ENCODE measurements around the gene STIM2.

STIM2 gene

DNA sequence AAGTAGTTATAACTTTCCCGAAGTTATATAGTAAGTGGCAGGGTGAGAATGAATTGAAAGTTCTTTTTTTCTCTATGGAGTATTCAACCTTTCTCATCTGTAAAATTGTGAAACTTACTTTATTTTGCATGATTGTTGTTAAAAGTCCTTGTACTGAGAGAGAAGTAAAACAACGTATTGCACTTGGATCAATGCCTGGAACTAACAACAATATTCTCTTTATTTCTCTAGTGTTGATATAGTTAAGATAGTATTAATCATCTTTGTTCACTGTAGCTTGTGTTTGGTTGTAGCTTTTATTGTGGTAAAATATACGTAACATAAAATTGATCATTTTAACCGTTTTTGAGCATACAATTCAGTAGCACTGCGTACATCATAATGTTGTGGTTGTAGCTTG is 48.7 kb downstream of the STIM2 start:
- H2AFZ ChIP-seq (ENCODE audit: low read length) = no peak overlapping the region
- no peaks in the 10 kb centered on the region; the same call in 1 of the 2 replicates for H3F3A ChIP-seq (ENCODE audit: low read depth)
- no peaks in the 10 kb centered on the region for H3K9me3 ChIP-seq (ENCODE audit: insufficient read depth, low read depth, low read length)
- peaks cover 10% of the 10 kb centered on the region for H3K4me1 ChIP-seq (ENCODE audit: insufficient read depth, low read length, poor library complexity, severe bottlenecking)
- H3K9ac ChIP-seq (ENCODE audit: low read depth, low read length, poor library complexity, severe bottlenecking) = no peak overlapping the region
- no peak overlapping the region for H3K4me2 ChIP-seq (ENCODE audit: low read depth, low read length, poor library complexity, severe bottlenecking)
- no peaks in the 10 kb centered on the region for H3K27me3 ChIP-seq (ENCODE audit: insufficient read depth, low read length, poor library complexity, severe bottlenecking)
- H4K20me1 ChIP-seq (ENCODE audit: insufficient read depth, low read length, poor library complexity, severe bottlenecking) = no peaks in the 10 kb centered on the region
- no peaks in the 10 kb centered on the region for H3K9me2 ChIP-seq (replicated peaks; ENCODE audit: low read depth, low read length)
- no peaks in the 10 kb centered on the region for H3K36me3 ChIP-seq (ENCODE audit: insufficient read depth, low read length)
- no peak overlapping the region for H3K4me3 ChIP-seq (ENCODE audit: low read length, poor library complexity, severe bottlenecking)
- H3K79me2 ChIP-seq (ENCODE audit: insufficient read depth, low read length) = peaks cover 24% of the 10 kb centered on the region
- TF ChIP-seq EZH2phosphoT487 (IDR thresholded peaks at IDR 0.05; ENCODE audit: borderline replicate concordance) = no peak
- TF ChIP-seq, protein P1, sequence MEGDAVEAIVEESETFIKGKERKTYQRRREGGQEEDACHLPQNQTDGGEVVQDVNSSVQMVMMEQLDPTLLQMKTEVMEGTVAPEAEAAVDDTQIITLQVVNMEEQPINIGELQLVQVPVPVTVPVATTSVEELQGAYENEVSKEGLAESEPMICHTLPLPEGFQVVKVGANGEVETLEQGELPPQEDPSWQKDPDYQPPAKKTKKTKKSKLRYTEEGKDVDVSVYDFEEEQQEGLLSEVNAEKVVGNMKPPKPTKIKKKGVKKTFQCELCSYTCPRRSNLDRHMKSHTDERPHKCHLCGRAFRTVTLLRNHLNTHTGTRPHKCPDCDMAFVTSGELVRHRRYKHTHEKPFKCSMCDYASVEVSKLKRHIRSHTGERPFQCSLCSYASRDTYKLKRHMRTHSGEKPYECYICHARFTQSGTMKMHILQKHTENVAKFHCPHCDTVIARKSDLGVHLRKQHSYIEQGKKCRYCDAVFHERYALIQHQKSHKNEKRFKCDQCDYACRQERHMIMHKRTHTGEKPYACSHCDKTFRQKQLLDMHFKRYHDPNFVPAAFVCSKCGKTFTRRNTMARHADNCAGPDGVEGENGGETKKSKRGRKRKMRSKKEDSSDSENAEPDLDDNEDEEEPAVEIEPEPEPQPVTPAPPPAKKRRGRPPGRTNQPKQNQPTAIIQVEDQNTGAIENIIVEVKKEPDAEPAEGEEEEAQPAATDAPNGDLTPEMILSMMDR (conservative IDR thresholded peaks at IDR 0.05; ENCODE audit: low read length) = no peak

DNA sequence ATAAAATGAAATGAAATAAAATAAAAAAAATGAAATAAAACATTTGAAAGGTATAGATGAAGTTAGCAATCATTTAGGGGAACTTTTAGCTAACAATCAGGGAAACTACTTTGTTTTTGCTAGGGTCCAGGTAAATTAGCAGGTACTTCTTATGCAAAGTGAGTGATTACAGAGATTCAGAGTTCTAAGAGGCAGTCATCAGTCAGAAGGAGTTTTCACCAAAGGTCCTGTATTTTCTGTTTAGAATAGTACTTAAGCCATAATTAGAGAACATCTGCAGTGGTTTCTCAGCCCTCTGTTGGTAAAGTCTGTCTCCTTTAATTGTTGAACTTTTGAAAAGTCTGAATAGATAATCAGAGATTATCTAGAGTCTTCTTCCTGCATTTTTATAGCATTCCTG is 50.6 kb downstream of the STIM2 start:
- Histone ChIP-seq H3K9me2 (replicated peaks; ENCODE audit: low read depth, low read length) (no peaks in the 10 kb centered on the region), H3K4me2 (ENCODE audit: low read depth, low read length, poor library complexity, severe bottlenecking) (no peak overlapping the region), H3K36me3 (ENCODE audit: insufficient read depth, low read length) (no peaks in the 10 kb centered on the region), H3K9ac (ENCODE audit: low read depth, low read length, poor library complexity, severe bottlenecking) (no peak overlapping the region), H3K9me3 (ENCODE audit: insufficient read depth, low read depth, low read length) (no peaks in the 10 kb centered on the region), H3K4me1 (ENCODE audit: insufficient read depth, low read length, poor library complexity, severe bottlenecking) (peaks cover 6% of the 10 kb centered on the region), H3K27me3 (ENCODE audit: insufficient read depth, low read length, poor library complexity, severe bottlenecking) (no peaks in the 10 kb centered on the region), H2AFZ (ENCODE audit: low read length) (no peak overlapping the region), H3K79me2 (ENCODE audit: insufficient read depth, low read length) (peaks cover 19% of the 10 kb centered on the region), H4K20me1 (ENCODE audit: insufficient read depth, low read length, poor library complexity, severe bottlenecking) (no peaks in the 10 kb centered on the region), H3F3A (ENCODE audit: low read depth) (no peaks in the 10 kb centered on the region; the same call in 1 of the 2 replicates), H3K4me3 (ENCODE audit: low read length, poor library complexity, severe bottlenecking) (no peak overlapping the region)
- TF ChIP-seq, protein P1 (conservative IDR thresholded peaks at IDR 0.05; ENCODE audit: low read length) = no peak
- no peak for TF ChIP-seq EZH2phosphoT487 (IDR thresholded peaks at IDR 0.05; ENCODE audit: borderline replicate concordance)

DNA sequence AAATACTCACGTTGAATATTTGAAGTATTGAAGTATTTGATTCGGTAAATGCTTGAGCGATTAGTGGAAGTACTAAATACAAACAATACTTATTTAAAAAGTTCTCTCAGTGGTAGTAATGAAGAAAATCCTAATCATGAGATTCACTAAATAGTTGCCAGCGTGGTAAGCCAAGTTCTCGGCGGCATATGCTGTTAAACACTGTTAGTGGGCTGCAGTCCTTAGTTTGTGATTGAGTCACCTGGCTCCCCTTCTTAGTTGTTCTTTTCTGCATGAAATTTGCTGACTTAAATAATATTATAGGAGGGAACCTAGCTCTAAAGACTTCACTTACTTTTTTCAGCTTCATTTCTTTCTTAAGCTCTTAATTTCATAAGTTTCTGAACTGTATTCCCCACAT is 51.4 kb downstream of the STIM2 start:
- no peak overlapping the region for H3K4me2 ChIP-seq (ENCODE audit: low read depth, low read length, poor library complexity, severe bottlenecking)
- no peaks in the 10 kb centered on the region for H3K36me3 ChIP-seq (ENCODE audit: insufficient read depth, low read length)
- no peaks in the 10 kb centered on the region for H3K27me3 ChIP-seq (ENCODE audit: insufficient read depth, low read length, poor library complexity, severe bottlenecking)
- H3F3A ChIP-seq (ENCODE audit: low read depth) = no peaks in the 10 kb centered on the region; the same call in 1 of the 2 replicates
- H3K4me3 ChIP-seq (ENCODE audit: low read length, poor library complexity, severe bottlenecking) = no peak overlapping the region
- H2AFZ ChIP-seq (ENCODE audit: low read length) = no peak overlapping the region
- H4K20me1 ChIP-seq (ENCODE audit: insufficient read depth, low read length, poor library complexity, severe bottlenecking) = no peaks in the 10 kb centered on the region
- H3K79me2 ChIP-seq (ENCODE audit: insufficient read depth, low read length) = peaks cover 19% of the 10 kb centered on the region
- peaks cover 6% of the 10 kb centered on the region for H3K4me1 ChIP-seq (ENCODE audit: insufficient read depth, low read length, poor library complexity, severe bottlenecking)
- no peaks in the 10 kb centered on the region for H3K9me3 ChIP-seq (ENCODE audit: insufficient read depth, low read depth, low read length)
- TF ChIP-seq EZH2phosphoT487 (IDR thresholded peaks at IDR 0.05; ENCODE audit: borderline replicate concordance) = no peak
- TF ChIP-seq, protein P1 (conservative IDR thresholded peaks at IDR 0.05; ENCODE audit: low read length) = no peak
- no peaks in the 10 kb centered on the region for H3K9me2 ChIP-seq (replicated peaks; ENCODE audit: low read depth, low read length)
- H3K9ac ChIP-seq (ENCODE audit: low read depth, low read length, poor library complexity, severe bottlenecking) = no peak overlapping the region
